Right lobe of liver (tissue), 4 donors: ENCODE results near the gene WASL.

ENCODE experiments used
- CTCF ChIP-seq, 4 donors: fragments of 200-600 bp in 3 of 4; fragments of 450-650 bp in 1 of 4; IDR thresholded peaks; one replicate each; pipeline versions ENCODE4 v1.5.1 to v1.8.0; 2016 to 2022; ENCODE audit warnings: antibody characterized with exemption in 4 of 4, mild to moderate bottlenecking in 2 of 4
- POLR2A ChIP-seq: fragments of 450-650 bp; IDR thresholded peaks from one replicate; pipeline ENCODE4 v1.6.1; 2017; ENCODE audit warnings: antibody characterized with exemption, mild to moderate bottlenecking
- donor health status: DM: no; HTN: no; CAD: no.
- donor health status: DM: no; HTN: no; CAD: no.
- donor health status: DM: no; HTN: yes; CAD: no.

- TF ChIP-seq CTCF (IDR thresholded peaks at IDR 0.05) (no peak), POLR2A (no peak)
These were observed 92.1 kb downstream of the WASL start for GRCh38 chr7:123656544-123657303.
